Fibroblast of gingiva (primary cell): Measurements from ENCODE around the gene SELENOM.

Experiments
- DNase-seq: peaks from one replicate; pipeline ENCODE4 v3.0.0-alpha.2; 2011; ENCODE audit warnings: low read depth

Gene SELENOM

GRCh38 chr22:31091106-31091975 is 16.0 kb downstream of the SELENOM start:
- DNase-seq = peak; percentile 0

- no peak for DNase-seq
Observed at GRCh38 chr22:31090217-31091085, 16.9 kb downstream of the SELENOM start.

GRCh38 chr22:31089160-31090100 is 17.9 kb downstream of the SELENOM start:
- peak; percentile 46 for DNase-seq

GRCh38 chr22:31088233-31088986 is 19.0 kb downstream of the SELENOM start:
- DNase-seq = peak; percentile 0

GRCh38 chr22:31087744-31088215 is 19.6 kb downstream of the SELENOM start:
- no peak for DNase-seq

GRCh38 chr22:31086703-31087330 is 20.6 kb downstream of the SELENOM start:
- no peak for DNase-seq

- no peak for DNase-seq
Observed at GRCh38 chr22:31085928-31086327, 21.4 kb downstream of the SELENOM start.

- no peak for DNase-seq
Observed at GRCh38 chr22:31085493-31085824, 21.9 kb downstream of the SELENOM start.

GRCh38 chr22:31084811-31085492 is 22.4 kb downstream of the SELENOM start:
- DNase-seq = peak; percentile 87

- no peak for DNase-seq
Observed at GRCh38 chr22:31083923-31084810, 23.2 kb downstream of the SELENOM start.

GRCh38 chr22:31083377-31083768 is 24.0 kb downstream of the SELENOM start:
- DNase-seq = no peak

GRCh38 chr22:31082606-31083376 is 24.6 kb downstream of the SELENOM start:
- DNase-seq = peak; percentile 67

- DNase-seq = peak; percentile 46
Observed at GRCh38 chr22:31081963-31082605, 25.3 kb downstream of the SELENOM start.

- peak; percentile 83 for DNase-seq
Observed at GRCh38 chr22:31080848-31081649, 26.3 kb downstream of the SELENOM start, which contains the start of gene SMTN. TSS of gene SMTN (plus strand) at chr22:31081318. CDS start at chr22:31083259, 1,941 bp downstream.

GRCh38 chr22:31080164-31080847 is 27.1 kb downstream of the SELENOM start:
- no peak for DNase-seq

- no peak for DNase-seq
Observed at GRCh38 chr22:31079095-31079642, 28.2 kb downstream of the SELENOM start.
